Cerebellar nuclear complex (tissue), 1 donor: ENCODE results near the gene TGM3.

ENCODE experiments used
- DNase-seq, 2 experiments: peaks; one replicate each; lab custom pipeline; 2025; lab: John Stamatoyannopoulos, UW

TGM3 gene

DNA sequence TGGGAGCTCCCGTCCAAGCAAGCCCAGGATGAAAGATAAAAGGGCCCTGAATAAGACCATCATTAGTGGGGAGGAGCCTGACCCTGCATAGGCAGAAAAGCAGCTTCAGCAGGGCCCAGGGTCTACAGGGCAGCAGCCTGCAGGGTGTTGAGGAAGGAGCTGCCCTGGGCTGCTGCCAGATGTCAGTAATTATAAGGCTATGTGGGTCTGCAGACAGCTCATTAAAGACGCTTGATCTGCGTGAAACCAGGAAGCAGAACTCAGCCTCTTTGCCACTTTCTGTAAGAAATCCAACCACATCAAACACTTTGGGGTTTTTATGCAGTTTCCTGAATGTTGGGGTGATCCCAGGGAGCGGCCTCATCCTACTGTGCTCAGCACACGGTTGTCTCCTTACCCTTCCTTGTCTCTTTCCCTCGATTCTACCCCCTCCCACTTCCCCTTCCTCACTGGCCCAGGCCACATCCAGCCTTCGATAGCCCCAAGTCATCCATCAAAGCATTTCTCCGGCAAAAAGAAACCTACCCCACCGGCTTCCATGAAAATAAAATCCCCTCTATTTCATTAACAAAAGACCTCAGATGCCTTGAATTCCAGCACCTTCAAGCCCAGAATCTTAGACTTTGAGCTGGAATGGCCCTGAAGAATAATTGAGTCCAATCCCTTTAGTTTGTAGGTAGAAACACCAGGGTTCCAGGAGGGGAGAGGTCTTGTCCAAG is 83.9 kb downstream of the TGM3 start:
- no peak for DNase-seq

DNA sequence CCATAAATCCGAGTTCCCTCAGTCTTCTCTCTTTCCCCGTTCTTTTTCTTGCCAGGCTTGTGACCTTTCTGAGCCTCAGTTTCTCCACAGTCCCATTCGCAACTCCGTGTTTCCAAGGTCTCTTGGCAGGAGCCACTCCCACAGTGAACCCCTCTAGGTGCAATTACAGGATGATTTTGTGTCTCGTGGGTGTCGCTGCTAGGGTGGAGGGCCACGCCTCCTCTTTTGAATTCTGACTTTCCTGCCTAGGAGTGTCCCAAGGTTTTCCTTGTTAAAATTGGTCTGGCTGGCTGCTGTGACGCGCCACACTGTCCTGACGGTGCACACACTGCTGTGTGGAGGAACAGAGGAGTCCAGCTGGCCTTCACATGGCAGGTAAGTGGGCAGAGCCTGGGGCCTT is 84.8 kb downstream of the TGM3 start, which contains the start of gene TGM6:
TGM6 (plus strand) TSS at position 301 of the 400 bp plus-strand sequence; CDS start at position 369, 68 bp downstream.
- DNase-seq: no peak

DNA sequence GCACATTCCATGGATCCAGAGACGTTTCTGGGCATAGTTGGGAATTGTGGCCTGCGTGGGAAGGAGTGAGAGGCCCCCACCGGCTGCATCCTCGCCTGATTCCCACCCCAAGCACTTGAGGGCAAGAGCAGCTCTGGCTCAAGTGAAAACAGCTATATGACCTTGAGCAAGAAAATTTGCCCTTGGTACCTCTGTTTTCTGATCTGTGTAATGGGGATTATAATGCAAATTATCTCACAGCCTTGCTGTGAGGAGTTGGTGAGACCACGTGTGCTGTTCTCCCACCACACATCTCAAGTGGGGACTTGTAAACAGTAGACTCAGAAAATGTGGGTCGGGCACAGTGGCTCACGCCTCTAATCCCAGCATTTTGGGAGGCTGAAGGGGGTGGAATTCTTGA is 85.5 kb downstream of the TGM3 start:
- no peak for DNase-seq

DNA sequence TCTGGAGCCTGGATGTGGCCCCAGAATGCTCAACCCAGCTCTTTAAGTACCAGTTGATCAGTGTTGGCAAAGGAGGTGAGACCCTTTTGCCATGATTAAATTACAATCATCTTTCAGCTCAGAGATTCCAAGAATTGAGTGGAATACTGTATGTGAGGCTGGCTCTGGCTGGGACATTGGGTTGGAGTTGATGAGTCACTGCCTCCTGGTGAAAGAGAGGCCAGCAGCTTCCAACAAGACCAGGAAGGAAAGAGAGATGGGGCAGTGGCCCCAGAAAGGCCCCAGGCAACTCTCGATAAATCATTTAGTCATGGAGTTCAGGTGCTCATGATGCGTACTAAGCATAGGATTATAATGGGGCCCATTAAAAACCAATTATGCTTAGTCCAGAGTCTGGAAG is 87.0 kb downstream of the TGM3 start:
- DNase-seq: no peak

GRCh38 chr20:2385026-2385425 is 89.2 kb downstream of the TGM3 start:
- DNase-seq: no peak

GRCh38 chr20:2385496-2385895 is 89.7 kb downstream of the TGM3 start:
- no peak for DNase-seq

DNA sequence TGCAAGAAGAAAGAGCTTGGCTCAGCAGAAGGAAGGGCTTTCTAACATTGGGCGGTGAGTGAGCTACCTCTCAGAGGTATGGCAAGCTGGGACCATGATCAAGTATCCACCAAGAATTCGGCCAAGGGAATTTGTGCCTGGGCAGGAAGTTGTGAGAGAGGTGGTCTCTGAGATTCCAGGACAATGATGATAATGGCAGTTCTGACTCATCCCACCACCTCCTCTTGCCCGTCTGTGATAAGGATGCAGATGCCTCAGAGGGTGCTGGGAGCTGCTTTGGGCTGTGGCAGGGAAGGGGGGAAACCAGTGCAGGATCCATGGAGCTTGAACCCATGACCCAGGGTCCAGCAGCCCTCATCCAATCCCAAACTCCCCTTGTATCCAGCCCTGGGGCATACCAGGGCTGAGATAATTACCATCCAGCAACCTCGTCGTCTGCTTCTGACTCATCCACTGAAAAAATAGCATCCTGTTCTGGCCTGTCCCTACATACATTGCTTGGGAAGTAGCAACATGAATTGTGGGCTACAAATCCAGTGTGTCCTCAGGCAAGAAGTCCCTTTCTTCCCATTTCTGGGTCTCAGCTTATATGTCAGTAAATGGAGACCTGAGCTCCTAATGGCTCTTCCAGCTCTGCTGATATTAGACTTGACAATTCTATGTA is 90.8 kb downstream of the TGM3 start:
- DNase-seq: no peak

DNA sequence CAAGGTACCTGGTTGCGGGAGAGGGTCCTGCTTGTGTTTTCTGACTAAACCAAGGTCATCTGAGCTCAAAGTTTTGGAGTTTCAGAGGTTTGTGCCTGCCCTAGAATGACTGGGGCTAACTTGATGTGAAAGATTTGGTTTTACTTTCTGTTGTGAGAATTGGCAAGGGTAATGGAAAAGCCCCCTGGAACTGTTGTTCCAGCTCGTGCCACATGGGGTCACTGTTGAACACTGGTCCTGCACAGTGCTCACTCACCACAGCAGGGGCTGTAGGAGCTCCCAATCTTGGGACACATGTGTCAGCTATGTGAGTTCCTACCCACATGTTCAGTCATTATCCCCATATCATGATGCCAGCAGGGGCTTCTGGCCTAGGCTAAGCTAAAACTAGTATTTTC is 91.4 kb downstream of the TGM3 start:
- DNase-seq: no peak

DNA sequence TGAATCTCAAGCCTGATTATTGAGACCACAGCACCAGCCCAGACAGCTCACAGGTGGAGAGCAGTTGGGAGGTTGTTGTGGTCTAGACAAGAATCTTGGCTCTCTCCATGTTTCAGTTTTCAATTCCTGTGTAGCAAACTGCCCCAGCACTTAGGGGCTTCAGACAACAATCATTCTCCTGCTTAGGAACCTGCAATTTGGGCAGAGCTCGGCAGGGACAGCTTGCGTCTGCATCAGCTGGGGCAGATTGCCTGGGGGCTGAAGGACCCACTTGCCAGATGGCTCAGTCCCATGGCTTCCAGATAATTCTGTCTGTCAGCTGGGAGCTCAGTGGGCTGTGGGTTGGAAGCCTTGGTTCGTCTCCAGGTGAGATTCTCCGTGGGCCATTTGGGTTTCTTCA is 91.8 kb downstream of the TGM3 start:
- DNase-seq: no peak
